ENCODE measurements around the gene NELL2. TPM values are rescaled to one million over a fixed set of nuclear protein-coding genes. Genes with fewer than 3 reads are reported as not detected.
A peak's percentile ranks its signal among the peaks of the same experiment; 100 is the strongest.

Gene NELL2
- total RNA-seq, 2 donors from 2014 or later = 47.5 to 82.3 TPM

GRCh38 chr12:44523828-44524227, 352.3 kb downstream of the NELL2 start:
- Mint-ChIP-seq H3K27ac (peak overlapping the region in 1 of 2 donors; percentile 38), H3K9me3 (no peaks in the 10 kb centered on the region), H3K36me3 (peaks cover 0 to 4% of the 10 kb centered on the region in 2 donors)
- DNase-seq (ENCODE audit: low spot score in 2 of 2) (no peak), ATAC-seq (no peak)

GRCh38 chr12:44521702-44522101, 354.4 kb downstream of the NELL2 start:
- DNase-seq (ENCODE audit: low spot score in 2 of 2) = no peak
- no peaks in the 10 kb centered on the region for H3K9me3 Mint-ChIP-seq
- H3K27ac Mint-ChIP-seq = no peak overlapping the region
- no peak for ATAC-seq
- peaks cover 0 to 4% of the 10 kb centered on the region in 2 donors for H3K36me3 Mint-ChIP-seq

- Mint-ChIP-seq H3K27ac (no peak overlapping the region), H3K36me3 (peaks cover 0 to 4% of the 10 kb centered on the region in 2 donors), H3K9me3 (no peaks in the 10 kb centered on the region)
- ATAC-seq (no peak), DNase-seq (ENCODE audit: low spot score in 2 of 2) (no peak)
Measured at GRCh38 chr12:44519931-44520330, 356.2 kb downstream of the NELL2 start.

GRCh38 chr12:44511289-44511688, 364.8 kb downstream of the NELL2 start:
- H3K36me3 Mint-ChIP-seq = no peaks in the 10 kb centered on the region
- no peaks in the 10 kb centered on the region for H3K9me3 Mint-ChIP-seq
- DNase-seq (ENCODE audit: low spot score in 2 of 2) (no peak), ATAC-seq (no peak)
- no peak overlapping the region for H3K27ac Mint-ChIP-seq

- Mint-ChIP-seq H3K36me3 (no peaks in the 10 kb centered on the region), H3K9me3 (no peaks in the 10 kb centered on the region), H3K27ac (no peak overlapping the region)
- DNase-seq (ENCODE audit: low spot score in 2 of 2) = no peak
- ATAC-seq = no peak
Measured at GRCh38 chr12:44510510-44510909, 365.6 kb downstream of the NELL2 start.

GRCh38 chr12:44510076-44510475, 366.0 kb downstream of the NELL2 start:
- Mint-ChIP-seq H3K9me3 (no peaks in the 10 kb centered on the region), H3K36me3 (no peaks in the 10 kb centered on the region), H3K27ac (no peak overlapping the region)
- no peak for DNase-seq (ENCODE audit: low spot score in 2 of 2)
- ATAC-seq = no peak

- no peak for DNase-seq (ENCODE audit: low spot score in 2 of 2)
- no peak overlapping the region for H3K27ac Mint-ChIP-seq
- no peak for ATAC-seq
- peaks cover 0 to 4% of the 10 kb centered on the region in 2 donors for H3K9me3 Mint-ChIP-seq
- no peaks in the 10 kb centered on the region for H3K36me3 Mint-ChIP-seq
Measured at GRCh38 chr12:44509471-44509870, 366.6 kb downstream of the NELL2 start.

- DNase-seq (ENCODE audit: low spot score in 2 of 2) (no peak), ATAC-seq (no peak)
- Mint-ChIP-seq H3K9me3 (peaks cover 0 to 4% of the 10 kb centered on the region in 2 donors), H3K27ac (peak overlapping the region in 1 of 2 donors; percentile 33), H3K36me3 (no peaks in the 10 kb centered on the region)
Measured at GRCh38 chr12:44507461-44507860, 368.7 kb downstream of the NELL2 start.

GRCh38 chr12:44504799-44505198, 371.3 kb downstream of the NELL2 start:
- ATAC-seq (no peak), DNase-seq (ENCODE audit: low spot score in 2 of 2) (no peak)
- H3K36me3 Mint-ChIP-seq = no peaks in the 10 kb centered on the region
- peak overlapping the region in 1 of 2 donors; percentile 86 for H3K27ac Mint-ChIP-seq
- H3K9me3 Mint-ChIP-seq = peaks cover 0 to 11% of the 10 kb centered on the region in 2 donors

- ATAC-seq = no peak
- no peak overlapping the region for H3K27ac Mint-ChIP-seq
- DNase-seq (ENCODE audit: low spot score in 2 of 2) = no peak
- H3K9me3 Mint-ChIP-seq = peaks cover 0 to 11% of the 10 kb centered on the region in 2 donors
- no peaks in the 10 kb centered on the region for H3K36me3 Mint-ChIP-seq
Measured at GRCh38 chr12:44503329-44503728, 372.8 kb downstream of the NELL2 start.

- no peak overlapping the region for H3K27ac Mint-ChIP-seq
- H3K36me3 Mint-ChIP-seq = no peaks in the 10 kb centered on the region
- peaks cover 0 to 11% of the 10 kb centered on the region in 2 donors for H3K9me3 Mint-ChIP-seq
- DNase-seq (ENCODE audit: low spot score in 2 of 2) (no peak), ATAC-seq (no peak)
Measured at GRCh38 chr12:44502681-44503080, 373.4 kb downstream of the NELL2 start.

GRCh38 chr12:44500423-44500822, 375.7 kb downstream of the NELL2 start:
- no peaks in the 10 kb centered on the region for H3K36me3 Mint-ChIP-seq
- ATAC-seq = peak in 1 of 2 donors; percentile 28
- no peak overlapping the region for H3K27ac Mint-ChIP-seq

GRCh38 chr12:44497044-44497443, 379.1 kb downstream of the NELL2 start:
- Mint-ChIP-seq H3K9me3 (peaks cover 0 to 5% of the 10 kb centered on the region in 2 donors), H3K27ac (no peak overlapping the region)

More at GRCh38 chr12:44500423-44500822, 375.7 kb downstream of the NELL2 start:
- DNase-seq (ENCODE audit: low spot score in 2 of 2) = no peak
- peaks cover 0 to 11% of the 10 kb centered on the region in 2 donors for H3K9me3 Mint-ChIP-seq

GRCh38 chr12:44490181-44490580, 385.9 kb downstream of the NELL2 start:
- no peak overlapping the region for H3K27ac Mint-ChIP-seq
- DNase-seq (ENCODE audit: low spot score in 2 of 2) (no peak), ATAC-seq (no peak)
- peaks cover 0 to 8% of the 10 kb centered on the region in 2 donors for H3K36me3 Mint-ChIP-seq
- H3K9me3 Mint-ChIP-seq = peaks cover 0 to 2% of the 10 kb centered on the region in 2 donors

More at GRCh38 chr12:44497044-44497443, 379.1 kb downstream of the NELL2 start:
- ATAC-seq = no peak
- no peak for DNase-seq (ENCODE audit: low spot score in 2 of 2)
- H3K36me3 Mint-ChIP-seq = peaks cover 0 to 8% of the 10 kb centered on the region in 2 donors

GRCh38 chr12:44488180-44488579, 387.9 kb downstream of the NELL2 start:
- Mint-ChIP-seq H3K36me3 (peaks cover 0 to 6% of the 10 kb centered on the region in 2 donors), H3K9me3 (peaks cover 0 to 5% of the 10 kb centered on the region in 2 donors), H3K27ac (no peak overlapping the region)
- no peak for DNase-seq (ENCODE audit: low spot score in 2 of 2)
- ATAC-seq = no peak

- ATAC-seq (no peak), DNase-seq (ENCODE audit: low spot score in 2 of 2) (no peak)
- Mint-ChIP-seq H3K9me3 (peaks cover 0 to 5% of the 10 kb centered on the region in 2 donors), H3K27ac (no peak overlapping the region), H3K36me3 (no peaks in the 10 kb centered on the region)
Measured at GRCh38 chr12:44484862-44485261, 391.3 kb downstream of the NELL2 start.

GRCh38 chr12:44477331-44477980, 398.7 kb downstream of the NELL2 start:
- no peak for ATAC-seq
- Mint-ChIP-seq H3K36me3 (peaks cover 14 to 20% of the 10 kb centered on the region in 2 donors), H3K9me3 (peaks cover 23 to 30% of the 10 kb centered on the region in 2 donors), H3K27ac (no peak overlapping the region)
- DNase-seq (ENCODE audit: low spot score in 2 of 2) = no peak

GRCh38 chr12:44476683-44477082, 399.4 kb downstream of the NELL2 start:
- DNase-seq (ENCODE audit: low spot score in 2 of 2) = no peak

More at GRCh38 chr12:44476683-44477082, 399.4 kb downstream of the NELL2 start:
- H3K36me3 Mint-ChIP-seq = peaks cover 14 to 20% of the 10 kb centered on the region in 2 donors
- no peak for ATAC-seq
- H3K27ac Mint-ChIP-seq = no peak overlapping the region
- peaks cover 23 to 30% of the 10 kb centered on the region in 2 donors for H3K9me3 Mint-ChIP-seq

All from activated naive CD4-positive, alpha-beta T cell treated with anti-CD3 and anti-CD28 coated beads, Interleukin-2, amount 50 U/mL, for 72 hours (primary cell).